Parathyroid adenoma (tissue), 2 donors: ENCODE results near the gene AGR3.

Experiments
- H2AFZ ChIP-seq: fragments of 300-600 bp; sonication (generic); one replicate; pipeline ENCODE4 v1.7.0; 2017; ENCODE audit warnings: antibody characterized with exemption, mild to moderate bottlenecking
- H3K27ac ChIP-seq: fragments of 300-600 bp; sonication (generic); one replicate; pipeline ENCODE4 v1.7.0; 2017
- H3K27me3 ChIP-seq: fragments of 300-600 bp; sonication (generic); one replicate; pipeline ENCODE4 v1.7.0; 2017; ENCODE audit warnings: low read length; ENCODE audit not compliant: control insufficient read depth, insufficient read depth
- H3K36me3 ChIP-seq: fragments of 300-600 bp; sonication (generic); one replicate; pipeline ENCODE4 v1.7.0; 2017; ENCODE audit warnings: low read length; ENCODE audit not compliant: control insufficient read depth, insufficient read depth
- H3K4me1 ChIP-seq: fragments of 300-600 bp; sonication (generic); one replicate; pipeline ENCODE4 v1.7.0; 2017; ENCODE audit warnings: control low read depth
- H3K4me2 ChIP-seq: fragments of 300-600 bp; sonication (generic); one replicate; pipeline ENCODE4 v1.7.0; 2017; ENCODE audit warnings: low read length
- H3K4me3 ChIP-seq: fragments of 300-600 bp; sonication (generic); one replicate; pipeline ENCODE4 v1.7.0; 2017; ENCODE audit warnings: low read depth, low read length
- H3K79me2 ChIP-seq: fragments of 300-600 bp; sonication (generic); one replicate; pipeline ENCODE4 v1.7.0; 2017; ENCODE audit warnings: control low read depth
- H3K9ac ChIP-seq: fragments of 300-600 bp; sonication (generic); one replicate; pipeline ENCODE4 v1.7.0; 2017; ENCODE audit warnings: mild to moderate bottlenecking
- H3K9me3 ChIP-seq: fragments of 300-600 bp; sonication (generic); one replicate; pipeline ENCODE4 v1.7.0; 2017; ENCODE audit warnings: low read length; ENCODE audit not compliant: control insufficient read depth
- TF ChIP-seq, protein P1 (sequence below): fragments of 300-600 bp; sonication (generic); IDR thresholded peaks from one replicate; pipeline ENCODE4 v1.7.0; 2017; ENCODE audit warnings: antibody characterized with exemption, mild to moderate bottlenecking
- donor health status: primary hyperparathyroidism.

The AGR3 gene

GRCh38 chr7:16900209-16900768 lies 18.5 kb upstream of the AGR3 start:
- no peak overlapping the region for H3K9ac ChIP-seq
- no peaks in the 10 kb centered on the region for H3K36me3 ChIP-seq
- no peak overlapping the region for H3K27ac ChIP-seq
- no peak overlapping the region for H3K4me3 ChIP-seq
- H3K27me3 ChIP-seq, result no peaks in the 10 kb centered on the region
- no peaks in the 10 kb centered on the region for H3K4me1 ChIP-seq
- no peaks in the 10 kb centered on the region for H3K79me2 ChIP-seq
- TF ChIP-seq, protein P1, sequence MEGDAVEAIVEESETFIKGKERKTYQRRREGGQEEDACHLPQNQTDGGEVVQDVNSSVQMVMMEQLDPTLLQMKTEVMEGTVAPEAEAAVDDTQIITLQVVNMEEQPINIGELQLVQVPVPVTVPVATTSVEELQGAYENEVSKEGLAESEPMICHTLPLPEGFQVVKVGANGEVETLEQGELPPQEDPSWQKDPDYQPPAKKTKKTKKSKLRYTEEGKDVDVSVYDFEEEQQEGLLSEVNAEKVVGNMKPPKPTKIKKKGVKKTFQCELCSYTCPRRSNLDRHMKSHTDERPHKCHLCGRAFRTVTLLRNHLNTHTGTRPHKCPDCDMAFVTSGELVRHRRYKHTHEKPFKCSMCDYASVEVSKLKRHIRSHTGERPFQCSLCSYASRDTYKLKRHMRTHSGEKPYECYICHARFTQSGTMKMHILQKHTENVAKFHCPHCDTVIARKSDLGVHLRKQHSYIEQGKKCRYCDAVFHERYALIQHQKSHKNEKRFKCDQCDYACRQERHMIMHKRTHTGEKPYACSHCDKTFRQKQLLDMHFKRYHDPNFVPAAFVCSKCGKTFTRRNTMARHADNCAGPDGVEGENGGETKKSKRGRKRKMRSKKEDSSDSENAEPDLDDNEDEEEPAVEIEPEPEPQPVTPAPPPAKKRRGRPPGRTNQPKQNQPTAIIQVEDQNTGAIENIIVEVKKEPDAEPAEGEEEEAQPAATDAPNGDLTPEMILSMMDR, result no peak
- H3K4me2 ChIP-seq, result no peak overlapping the region
- no peaks in the 10 kb centered on the region for H3K9me3 ChIP-seq
- H2AFZ ChIP-seq, result no peak overlapping the region

- no peaks in the 10 kb centered on the region for H3K79me2 ChIP-seq
- TF ChIP-seq, protein P1, result no peak
- no peak overlapping the region for H3K4me3 ChIP-seq
- no peak overlapping the region for H3K9ac ChIP-seq
- peak overlapping the region; percentile 5 for H2AFZ ChIP-seq
- no peak overlapping the region for H3K27ac ChIP-seq
- no peak overlapping the region for H3K4me2 ChIP-seq
- H3K27me3 ChIP-seq, result no peaks in the 10 kb centered on the region
- no peaks in the 10 kb centered on the region for H3K36me3 ChIP-seq
- H3K4me1 ChIP-seq, result no peaks in the 10 kb centered on the region
- H3K9me3 ChIP-seq, result no peaks in the 10 kb centered on the region
These were observed 10.3 kb upstream of the AGR3 start for GRCh38 chr7:16891874-16892643.

DNA sequence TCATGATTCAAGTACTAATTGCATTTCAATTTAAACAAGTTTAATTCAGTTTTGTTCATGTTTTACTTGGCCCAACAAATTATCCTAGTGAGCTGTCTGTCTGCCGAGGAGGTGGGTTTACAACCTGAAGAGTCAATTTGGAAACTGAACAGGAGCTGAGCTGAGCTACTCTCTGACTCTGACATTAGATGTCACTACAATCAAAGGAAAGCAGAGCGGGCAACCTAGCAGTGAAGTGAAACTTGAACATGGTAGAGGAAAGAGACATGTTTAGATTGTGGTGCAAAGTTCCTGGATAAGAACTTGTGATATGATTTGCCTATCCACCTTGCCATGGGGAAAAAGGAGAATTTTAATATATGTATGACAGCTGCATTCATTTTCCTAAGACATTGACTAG lies 9.6 kb upstream of the AGR3 start:
- Histone ChIP-seq H3K27ac (no peak overlapping the region), H3K79me2 (no peaks in the 10 kb centered on the region), H3K36me3 (no peaks in the 10 kb centered on the region), H2AFZ (peak overlapping the region; percentile 5), H3K4me3 (no peak overlapping the region), H3K9ac (no peak overlapping the region), H3K9me3 (no peaks in the 10 kb centered on the region), H3K4me1 (no peaks in the 10 kb centered on the region), H3K27me3 (no peaks in the 10 kb centered on the region), H3K4me2 (no peak overlapping the region)
- TF ChIP-seq, protein P1, result no peak

DNA sequence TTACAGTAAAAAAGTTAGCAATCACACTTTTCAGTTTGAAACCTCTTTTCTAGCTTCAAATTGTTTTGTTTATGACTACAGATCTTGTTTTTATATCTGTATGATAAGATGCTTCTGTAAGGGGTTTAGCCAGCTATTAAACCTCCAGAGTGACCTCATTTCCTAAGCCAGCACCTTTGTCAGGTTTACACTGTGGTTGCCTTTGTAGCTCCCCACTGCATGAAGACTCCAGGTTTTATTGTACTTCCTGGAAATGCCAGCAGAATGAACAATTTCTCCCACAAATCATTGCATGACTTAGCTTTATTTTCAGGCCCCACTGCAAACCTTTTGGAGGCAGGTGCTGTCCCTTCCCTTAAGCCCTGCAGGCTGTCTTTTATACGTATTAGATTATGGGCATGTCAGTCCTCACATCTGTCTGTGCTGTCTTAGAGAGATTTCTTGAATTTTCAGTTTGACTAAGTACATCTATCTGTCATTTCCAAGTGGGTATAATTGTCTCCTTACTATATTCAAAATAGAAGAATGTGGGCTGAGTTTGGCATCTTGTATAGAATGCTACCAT lies 8.2 kb upstream of the AGR3 start:
- Histone ChIP-seq H3K27ac (no peak overlapping the region), H3K4me1 (no peaks in the 10 kb centered on the region), H3K9ac (no peak overlapping the region), H3K9me3 (no peaks in the 10 kb centered on the region), H2AFZ (no peak overlapping the region), H3K79me2 (no peaks in the 10 kb centered on the region), H3K4me3 (no peak overlapping the region), H3K27me3 (no peaks in the 10 kb centered on the region), H3K4me2 (no peak overlapping the region), H3K36me3 (no peaks in the 10 kb centered on the region)
- TF ChIP-seq, protein P1, result no peak
